H1 (cell line): Measurements from ENCODE around the gene PRKN. TPM values are rescaled to one million over a fixed set of nuclear protein-coding genes. Genes with fewer than 3 reads are reported as not detected.

Experiments
- CTCF ChIA-PET: fragments of 300-600 bp; sonication (Branson Sonifier 250); formaldehyde crosslinking; loops from one replicate; lab custom pipeline; 2021; ENCODE audit not compliant: partially characterized antibody; lab: Charles Lee
- POLR2A ChIA-PET: fragments of 300-600 bp; sonication (Branson Sonifier 250); formaldehyde crosslinking; loops from one replicate; lab custom pipeline; 2021; ENCODE audit warnings: inconsistent platforms; ENCODE audit not compliant: partially characterized antibody; lab: Charles Lee
- DNase-seq, 2 experiments: peaks; one replicate each; pipeline versions ENCODE4 v3.0.0 to v3.0.0-alpha.2; 2010 to 2022; ENCODE audit warnings: low spot score in 2 of 2, low read depth in 1 of 2, mixed read lengths in 1 of 2
- FAIRE-seq: peaks from 2 replicates; lab custom pipeline; 2011; peaks lifted over from hg19 to GRCh38; lab: Jason Lieb, UNC
- H2AFZ ChIP-seq: 2 replicates; pipeline ENCODE4 v1.8.1; 2012; ENCODE audit warnings: low read length, inconsistent platforms
- H2AK5ac ChIP-seq: 2 replicates; pipeline ENCODE4 v1.6.1; 2013; ENCODE audit warnings: low read depth, low read length
- H2BK120ac ChIP-seq: replicated peaks from 2 replicates; pipeline ENCODE3; 2013; ENCODE audit warnings: low read depth, low read length, inconsistent platforms
- H2BK12ac ChIP-seq: 2 replicates; pipeline ENCODE4 v1.6.1; 2013; ENCODE audit warnings: low read depth, low read length
- H2BK15ac ChIP-seq: 2 replicates; pipeline ENCODE4 v1.6.1; 2013; ENCODE audit warnings: low read length
- H2BK20ac ChIP-seq: 2 replicates; pipeline ENCODE4 v1.6.1; 2013; ENCODE audit warnings: low read length
- H2BK5ac ChIP-seq: 2 replicates; pipeline ENCODE4 v1.6.1; 2013; ENCODE audit warnings: low read depth, low read length
- H3K14ac ChIP-seq: 2 replicates; pipeline ENCODE4 v1.6.1; 2013; ENCODE audit warnings: inconsistent platforms; ENCODE audit not compliant: insufficient read length
- H3K18ac ChIP-seq: 2 replicates; pipeline ENCODE4 v1.6.1; 2013; ENCODE audit warnings: low read length; ENCODE audit errors: extremely low read depth
- H3K23ac ChIP-seq: 2 replicates; pipeline ENCODE4 v1.6.1; 2013; ENCODE audit warnings: inconsistent platforms; ENCODE audit not compliant: insufficient read length
- H3K23me2 ChIP-seq: 2 replicates; pipeline ENCODE4 v1.6.1; 2013; ENCODE audit warnings: low read depth, low read length
- H3K27ac ChIP-seq: 2 replicates; pipeline ENCODE4 v1.6.1; 2011; ENCODE audit warnings: low read depth, low read length, inconsistent platforms
- H3K27me3 ChIP-seq, 4 experiments: replicated peaks in 1 of 4; 1 replicate in 1 of 4; 2 replicates in 3 of 4; pipeline versions ENCODE4 v1.6.1 to v1.8.1; 2011 to 2013; ENCODE audit warnings: low read length in 3 of 4, mild to moderate bottlenecking in 3 of 4, inconsistent platforms in 2 of 4, mixed read lengths in 2 of 4, moderate library complexity in 1 of 4; ENCODE audit not compliant: control insufficient read depth in 3 of 4, insufficient read depth in 3 of 4; ENCODE audit errors: extremely low read depth in 1 of 4
- H3K36me3 ChIP-seq, 4 experiments: 2 replicates each; pipeline versions ENCODE4 v1.6.1 to v1.8.1; 2011 to 2013; ENCODE audit warnings: mild to moderate bottlenecking in 4 of 4, low read length in 3 of 4, moderate library complexity in 2 of 4, control low read depth in 1 of 4, inconsistent platforms in 1 of 4; ENCODE audit not compliant: insufficient read depth in 4 of 4, control insufficient read depth in 2 of 4
- H3K4ac ChIP-seq: replicated peaks from 2 replicates; pipeline ENCODE3; 2013; ENCODE audit warnings: low read length, low read depth, mixed read lengths, inconsistent platforms; ENCODE audit not compliant: insufficient read length
- H3K4me1 ChIP-seq, 4 experiments: replicated peaks in 1 of 4; 1 replicate in 1 of 4; 2 replicates in 3 of 4; pipeline versions ENCODE4 v1.6.1 to v1.8.1; 2011 to 2013; ENCODE audit warnings: low read length in 3 of 4, inconsistent platforms in 2 of 4, mixed read lengths in 1 of 4; ENCODE audit not compliant: insufficient read depth in 4 of 4, control insufficient read depth in 3 of 4
- H3K4me2 ChIP-seq, 2 experiments: 2 replicates each; pipeline versions ENCODE4 v1.6.1 to v1.8.1; 2011 to 2013; ENCODE audit warnings: low read depth in 2 of 2, low read length in 2 of 2, control low read depth in 1 of 2, inconsistent platforms in 1 of 2, mild to moderate bottlenecking in 1 of 2; ENCODE audit not compliant: insufficient read depth in 1 of 2
- H3K4me3 ChIP-seq, 4 experiments: fragments of 200-600, 300-600 bp in 1 of 4; sonication (generic), shearing (Covaris generic), sonication (Bioruptor Twin) in 1 of 4; 2 replicates each; pipeline versions ENCODE4 v1.5.1 to v1.8.1; 2011 to 2016; ENCODE audit warnings: low read length in 4 of 4, low read depth in 3 of 4, control low read depth in 2 of 4, inconsistent platforms in 2 of 4, mild to moderate bottlenecking in 2 of 4, mixed read lengths in 1 of 4, moderate library complexity in 1 of 4; ENCODE audit not compliant: insufficient read depth in 2 of 4; ENCODE audit errors: extremely low read depth in 1 of 4
- H3K56ac ChIP-seq: replicated peaks from 2 replicates; pipeline ENCODE3; 2013; ENCODE audit warnings: low read depth, mild to moderate bottlenecking, mixed read lengths, low read length, inconsistent platforms; ENCODE audit not compliant: insufficient read length
- H3K79me1 ChIP-seq: 2 replicates; pipeline ENCODE4 v1.6.1; 2013; ENCODE audit warnings: low read depth, low read length, control low read depth
- H3K79me2 ChIP-seq, 2 experiments: 2 replicates each; pipeline versions ENCODE4 v1.6.1 to v1.8.1; 2012 to 2013; ENCODE audit warnings: low read length in 2 of 2, mild to moderate bottlenecking in 2 of 2, inconsistent platforms in 1 of 2; ENCODE audit not compliant: insufficient read depth in 2 of 2, control insufficient read depth in 1 of 2
- H3K9ac ChIP-seq, 4 experiments: replicated peaks in 1 of 4; 1 replicate in 1 of 4; 2 replicates in 3 of 4; pipeline versions ENCODE4 v1.6.1 to v1.8.1; 2011 to 2013; ENCODE audit warnings: low read depth in 3 of 4, low read length in 3 of 4, control low read depth in 2 of 4, mild to moderate bottlenecking in 2 of 4, moderate library complexity in 2 of 4, inconsistent platforms in 1 of 4; ENCODE audit errors: extremely low read depth in 1 of 4
- H3K9me3 ChIP-seq, 2 experiments: 2 replicates each; pipeline versions ENCODE4 v1.6.1 to v1.8.1; 2012 to 2013; ENCODE audit warnings: mild to moderate bottlenecking in 2 of 2, moderate library complexity in 2 of 2, control low read depth in 1 of 2, inconsistent platforms in 1 of 2, low read depth in 1 of 2, low read length in 1 of 2, mixed read lengths in 1 of 2; ENCODE audit not compliant: insufficient read depth in 2 of 2
- H4K20me1 ChIP-seq, 2 experiments: replicated peaks in 1 of 2; 2 replicates each; pipeline versions ENCODE3 to v1.8.1; 2011 to 2013; ENCODE audit warnings: inconsistent platforms in 2 of 2, low read length in 2 of 2, mild to moderate bottlenecking in 1 of 2; ENCODE audit not compliant: insufficient read depth in 2 of 2, control insufficient read depth in 1 of 2
- H4K5ac ChIP-seq: 2 replicates; pipeline ENCODE4 v1.6.1; 2013; ENCODE audit warnings: low read length, low read depth, mixed read lengths, inconsistent platforms; ENCODE audit not compliant: insufficient read length
- H4K8ac ChIP-seq: 2 replicates; pipeline ENCODE4 v1.8.0; 2013; ENCODE audit warnings: mild to moderate bottlenecking, moderate library complexity, low read length, inconsistent platforms; ENCODE audit not compliant: insufficient read depth; ENCODE audit errors: extremely low read depth
- H4K91ac ChIP-seq: replicated peaks from 2 replicates; pipeline ENCODE3; 2013; ENCODE audit warnings: low read length, mixed read lengths, inconsistent platforms; ENCODE audit not compliant: insufficient read length
- BRCA1 ChIP-seq: IDR thresholded peaks from 2 replicates; pipeline ENCODE4 v1.6.1; 2012; ENCODE audit warnings: low read depth, low read length, improper control_type of control experiment
- CREB1 ChIP-seq: IDR thresholded peaks from 2 replicates; pipeline ENCODE4 v1.6.1; 2012; ENCODE audit warnings: inconsistent platforms
- GTF2F1 ChIP-seq: IDR thresholded peaks from 2 replicates; pipeline ENCODE4 v1.6.1; 2012; ENCODE audit warnings: low read depth, low read length, improper control_type of control experiment, borderline replicate concordance
- HDAC2 ChIP-seq, 2 experiments: fragments of 300-600 bp in 1 of 2; sonication (generic) in 1 of 2; IDR thresholded peaks; 2 replicates each; pipeline ENCODE4 v1.6.1; 2011 to 2012; ENCODE audit warnings: low read depth in 2 of 2, low read length in 2 of 2, mild to moderate bottlenecking in 2 of 2, moderate library complexity in 2 of 2, borderline replicate concordance in 1 of 2, inconsistent platforms in 1 of 2
- JUN ChIP-seq: IDR thresholded peaks from 2 replicates; pipeline ENCODE4 v1.6.1; 2011; ENCODE audit warnings: low read depth, mild to moderate bottlenecking, improper control_type of control experiment, low read length
- JUND ChIP-seq: IDR thresholded peaks from 2 replicates; pipeline ENCODE4 v1.6.1; 2011; ENCODE audit warnings: mild to moderate bottlenecking, improper control_type of control experiment, low read length
- MAFK ChIP-seq: IDR thresholded peaks from 2 replicates; pipeline ENCODE4 v1.6.1; 2012; ENCODE audit warnings: low read depth, mild to moderate bottlenecking, improper control_type of control experiment, low read length
- NANOG ChIP-seq: IDR thresholded peaks from 2 replicates; pipeline ENCODE4 v1.6.1; 2011; ENCODE audit warnings: low read length, low read depth, mild to moderate bottlenecking, inconsistent platforms; ENCODE audit not compliant: insufficient read depth, poor library complexity, severe bottlenecking
- POU5F1 ChIP-seq: IDR thresholded peaks from 2 replicates; pipeline ENCODE4 v1.6.1; 2011; ENCODE audit warnings: low read depth, mild to moderate bottlenecking, low read length, moderate library complexity
- RBBP5 ChIP-seq: IDR thresholded peaks from 2 replicates; pipeline ENCODE4 v1.7.1; 2012; ENCODE audit warnings: low read depth, mild to moderate bottlenecking, inconsistent platforms, low read length, moderate library complexity, borderline replicate concordance
- SIRT6 ChIP-seq: IDR thresholded peaks from one replicate; pipeline ENCODE4 v1.7.1; 2012; ENCODE audit warnings: low read length, inconsistent platforms
- SRF ChIP-seq: IDR thresholded peaks from 2 replicates; pipeline ENCODE4 v1.6.1; 2011; ENCODE audit warnings: mild to moderate bottlenecking, low read depth, low read length, moderate library complexity
- SUZ12 ChIP-seq: fragments of 200-600 bp; sonication (generic); IDR thresholded peaks from 2 replicates; pipeline ENCODE4 v1.6.1; 2012; ENCODE audit warnings: mild to moderate bottlenecking, inconsistent platforms, low read length, moderate library complexity, mixed read lengths
- WGBS, 2 experiments: shearing (Covaris generic) in 1 of 2; methylation state at CpG; one replicate each; pipeline versions ENCODE4 v1.1.6 to v1.1.7; 2013 to 2015; ENCODE audit warnings: low lambda C conversion rate in 2 of 2, mixed read lengths in 2 of 2, inconsistent platforms in 1 of 2, low coverage in 1 of 2, missing lambda C conversion rate in 1 of 2; ENCODE audit not compliant: insufficient replicate concordance in 2 of 2, insufficient coverage in 1 of 2, insufficient read length in 1 of 2; ENCODE audit errors: extremely low coverage in 1 of 2, missing lambda C conversion rate in 1 of 2; 5-methylcytosine and 5-hydroxymethylcytosine counted together
- polyA plus RNA-seq, 7 experiments: library from polyadenylated mRNA; depleted of rRNA in 3 of 7; stranded (reverse) in 5 of 7; unstranded in 2 of 7; fragments of >200 nt in 5 of 7; fragments of 200-250 nt in 2 of 7; gene quantifications; 1 replicate in 5 of 7; 2 replicates in 1 of 7; 4 replicates in 1 of 7; pipeline versions ENCODE4 v1.2.1 to v1.2.3, GENCODE V29; 2011 to 2013; ENCODE audit warnings: missing spikeins in 2 of 7, mixed read lengths in 2 of 7
- total RNA-seq: library from RNA; stranded (reverse); fragmentation: NEBNext Ultra II Directional; extraction: Animal tissue kit (Norgen Biotek cat#: 25700); gene quantifications from 2 replicates; pipeline ENCODE4 v1.2.1, GENCODE V29; 2021

The PRKN gene
- total and polyA plus RNA-seq, 2 of the 8 experiments (the other 6 are each of a cell fraction or from before 2014, with no cell fraction given): 0.13 to 0.29 TPM

- Histone ChIP-seq H3K14ac (no peak overlapping the region), H2BK20ac (no peak overlapping the region), H3K9ac (no peak overlapping the region), H4K91ac (no peak overlapping the region), H2BK120ac (no peak overlapping the region), H3K4me1 (no peaks in the 10 kb centered on the region), H2BK5ac (no peak overlapping the region), H2BK15ac (no peak overlapping the region), H3K79me1 (no peaks in the 10 kb centered on the region), H3K79me2 (no peaks in the 10 kb centered on the region), H4K5ac (no peak overlapping the region), H3K27me3 (no peaks in the 10 kb centered on the region), H3K9me3 (0 out of 4 replicates have a peak, but pooled peaks cover 0 to 3% of the 10 kb centered on the region in 2 experiments), H3K18ac (no peak overlapping the region), H3K27ac (no peak overlapping the region), H3K4me2 (no peak overlapping the region), H3K4me3 (no peak overlapping the region), H2AFZ (no peak overlapping the region), H4K8ac (no peak overlapping the region), H3K23ac (no peak overlapping the region), H4K20me1 (no peaks in the 10 kb centered on the region), H2BK12ac (no peak overlapping the region), H3K4ac (no peak overlapping the region)
- no peak for DNase-seq
- WGBS, 2 experiments: 87% methylated on average over 3 of the region's 3 CpGs; no CpG with 5 or more reads in 1 of the 2 experiments
- no peak for FAIRE-seq
- TF ChIP-seq SRF (no peak), BRCA1 (no peak), SUZ12 (no peak), SIRT6 (no peak), JUND (no peak), NANOG (no peak), MAFK (no peak), CREB1 (no peak), POU5F1 (no peak), HDAC2 (IDR thresholded peaks at IDR 0.05; ENCODE audit: borderline replicate concordance in 1 of 2, low read depth in 2 of 2, low read length in 2 of 2) (no peak), GTF2F1 (no peak), JUN (no peak), RBBP5 (no peak)
- TF ChIP-seq, all 59 proteins: peak for 0
- POLR2A ChIA-PET: no interaction called here
- H3K23me2 ChIP-seq: no peaks in the 10 kb centered on the region
- CTCF ChIA-PET: no interaction called here
- H3K36me3 ChIP-seq: no peaks in the 10 kb centered on the region
- no peak overlapping the region for H3K56ac ChIP-seq
- no peak overlapping the region for H2AK5ac ChIP-seq
Observed at GRCh38 chr6:162684961-162685360, 42.6 kb downstream of the PRKN start.
